Measurements from ENCODE around the gene TRAPPC11.
"Not testable (repeated sequence)": the region's sequence is repeated elsewhere in the genome, so short reads cannot be mapped to it uniquely, and the experiment has no call there.

TRAPPC11 gene

DNA sequence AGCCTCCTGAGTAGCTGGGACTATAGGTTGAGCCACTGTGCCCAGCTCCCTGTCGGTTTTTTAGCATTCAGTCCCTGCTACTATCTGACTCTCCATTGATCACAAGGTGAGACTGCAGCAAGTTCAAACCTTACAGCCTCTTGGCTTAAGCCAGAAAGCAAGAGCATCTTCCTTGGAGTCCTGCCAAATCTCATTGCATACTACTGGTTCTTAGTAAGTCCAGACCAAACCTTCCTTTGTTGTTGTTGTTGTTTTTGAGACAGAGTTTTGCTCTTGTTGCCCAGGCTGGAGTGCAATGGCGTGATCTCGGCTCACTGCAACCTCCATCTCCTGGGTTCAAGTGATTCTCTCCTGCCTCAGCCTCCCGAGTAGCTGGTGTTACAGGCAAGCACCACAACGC is 31.8 kb upstream of the TRAPPC11 start:
- H3K27ac ChIP-seq (ENCODE audit: low read depth, low read length); H3K27me3 ChIP-seq (ENCODE audit: control insufficient read depth in 1 of 2, insufficient read depth in 2 of 2, low read length in 2 of 2); H3K4me3 ChIP-seq (ENCODE audit: low read depth in 1 of 2, low read length in 2 of 2); H3K9me3 ChIP-seq (ENCODE audit: low read length); H3K9ac ChIP-seq (ENCODE audit: low read length); H3K4me1 ChIP-seq (ENCODE audit: insufficient read depth, low read length); H3K36me3 ChIP-seq (ENCODE audit: insufficient read depth, low read length): not testable (repeated sequence)

GRCh38 chr4:183627979-183628588 is 31.0 kb upstream of the TRAPPC11 start:
- no peaks in the 10 kb centered on the region for H3K4me1 ChIP-seq (ENCODE audit: insufficient read depth, low read length)
- H3K36me3 ChIP-seq (ENCODE audit: insufficient read depth, low read length), result no peaks in the 10 kb centered on the region
- H3K27ac ChIP-seq (ENCODE audit: low read depth, low read length), result no peak overlapping the region
- no peaks in the 10 kb centered on the region for H3K9me3 ChIP-seq (ENCODE audit: low read length)
- no peaks in the 10 kb centered on the region for H3K27me3 ChIP-seq (ENCODE audit: control insufficient read depth in 1 of 2, insufficient read depth in 2 of 2, low read length in 2 of 2)
- H3K9ac ChIP-seq (ENCODE audit: low read length), result no peak overlapping the region
- H3K4me3 ChIP-seq (ENCODE audit: low read depth in 1 of 2, low read length in 2 of 2), result no peak overlapping the region

DNA sequence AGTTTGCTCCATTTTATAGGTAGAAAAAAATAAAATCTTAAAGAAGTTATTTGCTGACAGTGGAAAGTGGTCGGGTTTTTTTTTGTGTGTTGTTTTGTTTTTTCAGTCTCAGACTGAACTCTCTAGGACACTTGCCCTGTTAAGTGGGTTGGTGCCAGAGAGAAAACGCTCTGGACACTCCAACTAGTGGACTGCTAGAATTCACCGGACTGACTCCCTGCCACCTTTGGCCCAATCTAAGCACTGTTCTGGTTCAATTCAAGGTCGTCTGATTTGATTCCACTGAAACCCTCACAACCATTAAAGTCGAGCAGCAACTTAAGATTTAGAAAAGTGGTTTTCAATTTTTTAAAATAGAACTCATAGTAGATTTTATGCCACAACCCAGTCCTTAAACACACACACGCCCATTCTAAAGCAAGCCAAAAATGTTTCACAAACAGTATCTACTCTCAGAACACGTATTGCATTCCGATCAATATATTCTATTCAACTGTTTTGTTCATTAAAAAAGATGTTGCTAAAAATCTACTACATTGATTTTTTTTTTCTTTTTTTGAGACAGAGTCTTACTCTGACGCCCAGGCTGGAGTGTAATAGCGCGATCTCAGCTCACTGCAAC is 27.4 kb upstream of the TRAPPC11 start:
- no peak overlapping the region for H3K9ac ChIP-seq (ENCODE audit: low read length)
- no peaks in the 10 kb centered on the region for H3K36me3 ChIP-seq (ENCODE audit: insufficient read depth, low read length)
- H3K27ac ChIP-seq (ENCODE audit: low read depth, low read length), result no peak overlapping the region
- no peaks in the 10 kb centered on the region for H3K9me3 ChIP-seq (ENCODE audit: low read length)
- H3K27me3 ChIP-seq (ENCODE audit: control insufficient read depth in 1 of 2, insufficient read depth in 2 of 2, low read length in 2 of 2), result no peaks in the 10 kb centered on the region
- no peak overlapping the region for H3K4me3 ChIP-seq (ENCODE audit: low read depth in 1 of 2, low read length in 2 of 2)
- no peaks in the 10 kb centered on the region for H3K4me1 ChIP-seq (ENCODE audit: insufficient read depth, low read length)

DNA sequence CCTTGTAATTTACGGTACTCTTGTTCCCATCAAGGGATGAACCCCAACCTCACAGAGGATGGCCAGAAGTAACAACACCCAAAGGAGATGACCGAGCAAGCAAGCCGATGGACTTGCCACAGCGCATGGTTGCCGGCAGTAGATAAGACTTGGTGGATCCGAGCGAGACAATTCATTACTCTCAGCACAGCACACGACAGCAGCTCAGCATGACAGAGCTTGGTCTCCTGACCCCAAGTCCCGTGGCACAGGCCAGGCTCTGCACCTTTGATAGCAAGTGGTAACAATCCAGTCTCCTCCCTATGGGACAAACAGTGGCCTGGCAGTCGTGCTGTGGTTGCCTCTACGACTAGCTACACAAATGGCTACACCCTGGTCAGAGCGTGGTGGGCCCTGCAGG is 26.4 kb upstream of the TRAPPC11 start:
- Histone ChIP-seq H3K27ac (ENCODE audit: low read depth, low read length) (no peak overlapping the region), H3K9ac (ENCODE audit: low read length) (no peak overlapping the region), H3K4me3 (ENCODE audit: low read depth in 1 of 2, low read length in 2 of 2) (no peak overlapping the region), H3K9me3 (ENCODE audit: low read length) (no peaks in the 10 kb centered on the region), H3K36me3 (ENCODE audit: insufficient read depth, low read length) (no peaks in the 10 kb centered on the region), H3K27me3 (ENCODE audit: control insufficient read depth in 1 of 2, insufficient read depth in 2 of 2, low read length in 2 of 2) (no peaks in the 10 kb centered on the region), H3K4me1 (ENCODE audit: insufficient read depth, low read length) (no peaks in the 10 kb centered on the region)

- Histone ChIP-seq H3K9ac (ENCODE audit: low read length) (no peak overlapping the region), H3K4me3 (ENCODE audit: low read depth in 1 of 2, low read length in 2 of 2) (no peak overlapping the region), H3K9me3 (ENCODE audit: low read length) (no peaks in the 10 kb centered on the region), H3K27ac (ENCODE audit: low read depth, low read length) (no peak overlapping the region), H3K36me3 (ENCODE audit: insufficient read depth, low read length) (no peaks in the 10 kb centered on the region), H3K27me3 (ENCODE audit: control insufficient read depth in 1 of 2, insufficient read depth in 2 of 2, low read length in 2 of 2) (no peaks in the 10 kb centered on the region), H3K4me1 (ENCODE audit: insufficient read depth, low read length) (no peaks in the 10 kb centered on the region)
Measured at GRCh38 chr4:183633476-183634400, 25.4 kb upstream of the TRAPPC11 start.

DNA sequence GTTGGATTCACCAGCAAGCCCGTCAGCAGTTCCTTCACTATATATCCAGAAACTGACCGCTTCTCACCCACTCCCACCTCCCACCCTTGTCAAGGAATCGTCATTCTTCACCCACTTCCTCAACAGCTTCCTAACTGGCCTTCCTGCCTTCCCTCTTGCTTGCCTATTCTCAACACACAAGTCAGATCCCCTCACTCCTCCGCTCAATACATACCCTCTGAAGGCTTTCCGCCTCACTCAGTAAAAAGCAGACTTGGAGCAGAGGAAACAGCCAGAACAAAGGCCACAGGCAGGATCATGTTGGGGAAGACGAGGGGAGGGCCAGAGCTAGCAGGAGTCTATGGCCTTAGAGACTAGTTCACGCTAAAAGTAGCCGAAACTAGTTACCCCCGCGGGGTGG is 23.8 kb upstream of the TRAPPC11 start:
- H3K4me1 ChIP-seq (ENCODE audit: insufficient read depth, low read length), result no peaks in the 10 kb centered on the region
- no peak overlapping the region for H3K27ac ChIP-seq (ENCODE audit: low read depth, low read length)
- H3K36me3 ChIP-seq (ENCODE audit: insufficient read depth, low read length), result no peaks in the 10 kb centered on the region
- H3K27me3 ChIP-seq (ENCODE audit: control insufficient read depth in 1 of 2, insufficient read depth in 2 of 2, low read length in 2 of 2), result no peaks in the 10 kb centered on the region
- no peaks in the 10 kb centered on the region for H3K9me3 ChIP-seq (ENCODE audit: low read length)
- no peak overlapping the region for H3K9ac ChIP-seq (ENCODE audit: low read length)
- no peak overlapping the region for H3K4me3 ChIP-seq (ENCODE audit: low read depth in 1 of 2, low read length in 2 of 2)

DNA sequence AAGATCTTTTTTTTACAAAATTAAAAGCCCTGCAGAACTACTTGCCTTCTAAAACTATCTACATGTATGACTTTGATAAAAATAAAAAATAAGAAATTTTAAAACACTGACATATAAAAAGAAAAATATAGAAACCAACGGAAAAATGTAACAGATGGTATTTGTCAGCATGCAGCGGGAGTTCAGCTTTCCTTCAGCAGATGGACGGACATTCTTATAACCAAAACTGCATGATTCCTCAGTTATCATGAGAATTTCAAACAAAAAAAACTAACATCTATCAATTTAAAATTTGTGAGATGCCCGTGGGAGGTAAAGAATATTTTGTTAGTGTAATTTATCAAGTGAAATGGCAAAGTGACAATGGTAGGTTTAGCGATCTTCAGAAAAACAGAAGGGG is 23.4 kb upstream of the TRAPPC11 start:
- Histone ChIP-seq H3K27ac (ENCODE audit: low read depth, low read length) (no peak overlapping the region), H3K4me1 (ENCODE audit: insufficient read depth, low read length) (no peaks in the 10 kb centered on the region), H3K4me3 (ENCODE audit: low read depth in 1 of 2, low read length in 2 of 2) (no peak overlapping the region), H3K36me3 (ENCODE audit: insufficient read depth, low read length) (no peaks in the 10 kb centered on the region), H3K9ac (ENCODE audit: low read length) (no peak overlapping the region), H3K9me3 (ENCODE audit: low read length) (no peaks in the 10 kb centered on the region), H3K27me3 (ENCODE audit: control insufficient read depth in 1 of 2, insufficient read depth in 2 of 2, low read length in 2 of 2) (no peaks in the 10 kb centered on the region)

GRCh38 chr4:183636503-183636902 is 22.6 kb upstream of the TRAPPC11 start:
- no peaks in the 10 kb centered on the region for H3K36me3 ChIP-seq (ENCODE audit: insufficient read depth, low read length)
- no peaks in the 10 kb centered on the region for H3K9me3 ChIP-seq (ENCODE audit: low read length)
- H3K27ac ChIP-seq (ENCODE audit: low read depth, low read length), result no peak overlapping the region
- no peaks in the 10 kb centered on the region for H3K4me1 ChIP-seq (ENCODE audit: insufficient read depth, low read length)
- no peak overlapping the region for H3K4me3 ChIP-seq (ENCODE audit: low read depth in 1 of 2, low read length in 2 of 2)
- H3K9ac ChIP-seq (ENCODE audit: low read length), result no peak overlapping the region
- no peaks in the 10 kb centered on the region for H3K27me3 ChIP-seq (ENCODE audit: control insufficient read depth in 1 of 2, insufficient read depth in 2 of 2, low read length in 2 of 2)

DNA sequence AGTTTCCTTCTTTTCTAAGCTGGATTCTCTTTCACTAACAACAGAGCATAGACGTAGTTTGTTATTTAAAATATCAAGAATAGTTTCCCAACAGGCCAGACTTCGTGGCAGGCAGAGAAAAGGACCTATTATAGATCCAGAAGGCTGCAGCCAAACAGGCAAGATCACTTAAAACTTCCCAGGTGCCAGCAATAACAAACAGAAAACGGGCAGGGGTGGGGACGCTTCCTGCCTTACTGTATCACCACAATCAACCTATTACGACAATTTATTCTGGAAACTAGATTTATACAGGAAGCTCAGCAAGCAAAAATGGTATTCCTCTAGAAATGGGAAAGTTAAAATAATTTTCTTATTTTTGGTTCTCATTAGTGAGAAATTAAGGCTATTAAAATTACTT is 22.2 kb upstream of the TRAPPC11 start:
- Histone ChIP-seq H3K27ac (ENCODE audit: low read depth, low read length) (no peak overlapping the region), H3K9ac (ENCODE audit: low read length) (no peak overlapping the region), H3K27me3 (ENCODE audit: control insufficient read depth in 1 of 2, insufficient read depth in 2 of 2, low read length in 2 of 2) (no peaks in the 10 kb centered on the region)

GRCh38 chr4:183637461-183637860 is 21.6 kb upstream of the TRAPPC11 start:
- no peak overlapping the region for H3K27ac ChIP-seq (ENCODE audit: low read depth, low read length)
- H3K27me3 ChIP-seq (ENCODE audit: control insufficient read depth in 1 of 2, insufficient read depth in 2 of 2, low read length in 2 of 2), result no peaks in the 10 kb centered on the region
- H3K36me3 ChIP-seq (ENCODE audit: insufficient read depth, low read length), result peaks cover 2% of the 10 kb centered on the region
- no peak overlapping the region for H3K4me3 ChIP-seq (ENCODE audit: low read depth in 1 of 2, low read length in 2 of 2)
- H3K9ac ChIP-seq (ENCODE audit: low read length), result no peak overlapping the region
- no peaks in the 10 kb centered on the region for H3K9me3 ChIP-seq (ENCODE audit: low read length)
- no peaks in the 10 kb centered on the region for H3K4me1 ChIP-seq (ENCODE audit: insufficient read depth, low read length)

More for the DNA sequence above, 22.2 kb upstream of the TRAPPC11 start:
- no peaks in the 10 kb centered on the region for H3K36me3 ChIP-seq (ENCODE audit: insufficient read depth, low read length)
- no peak overlapping the region for H3K4me3 ChIP-seq (ENCODE audit: low read depth in 1 of 2, low read length in 2 of 2)
- H3K4me1 ChIP-seq (ENCODE audit: insufficient read depth, low read length), result no peaks in the 10 kb centered on the region
- no peaks in the 10 kb centered on the region for H3K9me3 ChIP-seq (ENCODE audit: low read length)

- H3K9me3 ChIP-seq (ENCODE audit: low read length), result no peaks in the 10 kb centered on the region
- no peaks in the 10 kb centered on the region for H3K27me3 ChIP-seq (ENCODE audit: control insufficient read depth in 1 of 2, insufficient read depth in 2 of 2, low read length in 2 of 2)
- no peak overlapping the region for H3K9ac ChIP-seq (ENCODE audit: low read length)
- no peak overlapping the region for H3K4me3 ChIP-seq (ENCODE audit: low read depth in 1 of 2, low read length in 2 of 2)
- no peaks in the 10 kb centered on the region for H3K4me1 ChIP-seq (ENCODE audit: insufficient read depth, low read length)
- H3K27ac ChIP-seq (ENCODE audit: low read depth, low read length), result no peak overlapping the region
- H3K36me3 ChIP-seq (ENCODE audit: insufficient read depth, low read length), result peaks cover 4% of the 10 kb centered on the region
Measured at GRCh38 chr4:183638436-183638835, 20.7 kb upstream of the TRAPPC11 start.

Data from muscle layer of colon (tissue), 2 donors.